ENCODE measurements around the gene RASSF10. TPM values are rescaled to one million over a fixed set of nuclear protein-coding genes. Genes with fewer than 3 reads are reported as not detected.

RASSF10 gene
- total RNA-seq, 1 experiment from 2014 or later: not detected

DNA sequence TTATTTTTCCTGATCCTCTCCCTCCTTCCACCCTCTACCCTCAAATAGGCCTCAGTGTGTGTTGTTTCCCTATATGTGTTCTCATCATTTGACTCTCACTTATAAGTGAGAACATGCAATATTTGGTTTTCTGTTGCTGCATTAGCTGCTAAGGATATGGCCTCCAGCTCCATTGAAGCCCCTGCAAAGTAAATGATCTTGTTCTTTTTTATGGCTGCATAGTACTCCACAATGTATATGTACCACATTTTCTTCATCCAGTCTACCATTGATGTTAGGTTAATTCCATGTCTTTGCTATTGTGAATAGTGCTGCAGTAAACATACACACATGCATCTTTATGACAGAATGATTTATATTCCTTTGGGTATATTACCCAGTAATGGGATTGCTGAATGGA lies 13.3 kb upstream of the RASSF10 start:
- H3K4me1 ChIP-seq (ENCODE audit: control insufficient read depth in 1 of 2, insufficient read depth in 2 of 2, low read length in 2 of 2): peaks cover 0 to 13% of the 10 kb centered on the region in 2 experiments; a peak in 2 of 4 replicates
- no peaks in the 10 kb centered on the region for H3K9me2 ChIP-seq (ENCODE audit: insufficient read depth)
- CTCF ChIA-PET: no interaction called here
- no peak overlapping the region for H3K4me2 ChIP-seq (ENCODE audit: low read length)
- no peaks in the 10 kb centered on the region for H3K9me3 ChIP-seq (ENCODE audit: control insufficient read depth in 1 of 2, insufficient read depth in 1 of 2, low read depth in 1 of 2, low read length in 2 of 2)
- DNase-seq (ENCODE audit: low read depth, low spot score) (no peak), ATAC-seq (no peak)
- BruUV-seq (replicated peaks): no TSS peak
- intact Hi-C loops (cut with micrococcal nuclease): no loop called here
- no peaks in the 10 kb centered on the region for H4K20me1 ChIP-seq (ENCODE audit: insufficient read depth)
- no peaks in the 10 kb centered on the region for H3K27me3 ChIP-seq (ENCODE audit: insufficient read depth, low read length)
- no peak overlapping the region for H2AFZ ChIP-seq (ENCODE audit: low read depth, low read length, poor library complexity, severe bottlenecking)
- RAD21 ChIA-PET (ENCODE audit: low non-redundant PET in 1 of 2, low total read pairs in 2 of 2, uncharacterized antibody in 2 of 2, unreplicated experiment in 2 of 2): no interaction called here
- H3K36me3 ChIP-seq (ENCODE audit: control insufficient read depth in 1 of 2, insufficient read depth in 2 of 2, low read length in 2 of 2): no peaks in the 10 kb centered on the region
- no peak overlapping the region for H3K27ac ChIP-seq (ENCODE audit: low read depth, low read length)
- POLR2A ChIA-PET: no interaction called here
- no peak overlapping the region for H3K4me3 ChIP-seq (replicated peaks in 1 of 2; ENCODE audit: low read depth in 1 of 2, low read length in 2 of 2)
- no peaks in the 10 kb centered on the region for H3K79me2 ChIP-seq (ENCODE audit: insufficient read depth, low read length)
- no peak overlapping the region for H3K9ac ChIP-seq (ENCODE audit: low read length)
- no peak for TF ChIP-seq POLR2AphosphoS5 (IDR thresholded peaks at IDR 0.05; ENCODE audit: low read depth, low read length)

GRCh38 chr11:12997168-12997567 lies 11.9 kb upstream of the RASSF10 start:
- no peak for ATAC-seq
- H3K4me1 ChIP-seq (ENCODE audit: control insufficient read depth in 1 of 2, insufficient read depth in 2 of 2, low read length in 2 of 2): peaks cover 0 to 13% of the 10 kb centered on the region in 2 experiments; a peak in 2 of 4 replicates
- TF ChIP-seq POLR2A (IDR thresholded peaks at IDR 0.05; ENCODE audit: borderline replicate concordance, extremely low read depth, insufficient read depth, insufficient read length): no peak
- TF ChIP-seq EGR1 (IDR thresholded peaks at IDR 0.05; ENCODE audit: low read depth): no peak
- TF ChIP-seq POLR2AphosphoS5 (IDR thresholded peaks at IDR 0.05; ENCODE audit: low read depth, low read length): no peak
- no peak for TF ChIP-seq CEBPB (IDR thresholded peaks at IDR 0.05; ENCODE audit: low read depth)
- TF ChIP-seq FOSL1 (IDR thresholded peaks at IDR 0.05; ENCODE audit: low read depth): no peak
- no peak for TF ChIP-seq EZH2 (IDR thresholded peaks at IDR 0.05)
- no peak for TF ChIP-seq CBX3 (IDR thresholded peaks at IDR 0.05; ENCODE audit: low read depth)
- no peak for TF ChIP-seq ZFX (IDR thresholded peaks at IDR 0.05)
- TF ChIP-seq MAX (IDR thresholded peaks at IDR 0.05): no peak
- no peak for TF ChIP-seq REST (IDR thresholded peaks at IDR 0.05; ENCODE audit: low read depth)
- no peak for TF ChIP-seq TCF7L2 (IDR thresholded peaks at IDR 0.05; ENCODE audit: borderline replicate concordance, extremely low read depth, insufficient read depth, insufficient read length)
- no peak for TF ChIP-seq SRF (IDR thresholded peaks at IDR 0.05; ENCODE audit: low read depth)
- TF ChIP-seq EZH2phosphoT487 (IDR thresholded peaks at IDR 0.05; ENCODE audit: borderline replicate concordance): no peak
- no peak for TF ChIP-seq RAD21 (IDR thresholded peaks at IDR 0.05; ENCODE audit: low read depth)
- TF ChIP-seq ELF1 (IDR thresholded peaks at IDR 0.05; ENCODE audit: borderline replicate concordance, low read depth): no peak
- no peak for TF ChIP-seq ZBTB33 (IDR thresholded peaks at IDR 0.05; ENCODE audit: extremely low read depth, insufficient replicate concordance, low read length)
- no peak for TF ChIP-seq SIN3A (IDR thresholded peaks at IDR 0.05; ENCODE audit: low read depth)

More at GRCh38 chr11:12997168-12997567, 11.9 kb upstream of the RASSF10 start:
- H4K20me1 ChIP-seq (ENCODE audit: insufficient read depth): no peaks in the 10 kb centered on the region
- H3K36me3 ChIP-seq (ENCODE audit: control insufficient read depth in 1 of 2, insufficient read depth in 2 of 2, low read length in 2 of 2): no peaks in the 10 kb centered on the region
- no peaks in the 10 kb centered on the region for H3K79me2 ChIP-seq (ENCODE audit: insufficient read depth, low read length)
- ChIA-PET RAD21 (ENCODE audit: low non-redundant PET in 1 of 2, low total read pairs in 2 of 2, uncharacterized antibody in 2 of 2, unreplicated experiment in 2 of 2) (no interaction called here), CTCF (no interaction called here), POLR2A (no interaction called here)
- H2AFZ ChIP-seq (ENCODE audit: low read depth, low read length, poor library complexity, severe bottlenecking): no peak overlapping the region
- no peak for DNase-seq (ENCODE audit: low read depth, low spot score)
- intact Hi-C loops (cut with micrococcal nuclease): no loop called here
- H3K27me3 ChIP-seq (ENCODE audit: insufficient read depth, low read length): no peaks in the 10 kb centered on the region
- H3K27ac ChIP-seq (ENCODE audit: low read depth, low read length): no peak overlapping the region
- no peak overlapping the region for H3K4me2 ChIP-seq (ENCODE audit: low read length)
- H3K9ac ChIP-seq (ENCODE audit: low read length): no peak overlapping the region
- H3K9me2 ChIP-seq (ENCODE audit: insufficient read depth): no peaks in the 10 kb centered on the region
- BruUV-seq (replicated peaks): no TSS peak
- no peak overlapping the region for H3K4me3 ChIP-seq (replicated peaks in 1 of 2; ENCODE audit: low read depth in 1 of 2, low read length in 2 of 2)
- H3K9me3 ChIP-seq (ENCODE audit: control insufficient read depth in 1 of 2, insufficient read depth in 1 of 2, low read depth in 1 of 2, low read length in 2 of 2): no peaks in the 10 kb centered on the region

Data from HCT116 (cell line).